ENCODE results near the gene SH3RF3. TPM values are rescaled to one million over a fixed set of nuclear protein-coding genes. Genes with fewer than 3 reads are reported as not detected.

SH3RF3 gene
- total RNA-seq, 1 donor from 2014 or later: 2.1 TPM

DNA sequence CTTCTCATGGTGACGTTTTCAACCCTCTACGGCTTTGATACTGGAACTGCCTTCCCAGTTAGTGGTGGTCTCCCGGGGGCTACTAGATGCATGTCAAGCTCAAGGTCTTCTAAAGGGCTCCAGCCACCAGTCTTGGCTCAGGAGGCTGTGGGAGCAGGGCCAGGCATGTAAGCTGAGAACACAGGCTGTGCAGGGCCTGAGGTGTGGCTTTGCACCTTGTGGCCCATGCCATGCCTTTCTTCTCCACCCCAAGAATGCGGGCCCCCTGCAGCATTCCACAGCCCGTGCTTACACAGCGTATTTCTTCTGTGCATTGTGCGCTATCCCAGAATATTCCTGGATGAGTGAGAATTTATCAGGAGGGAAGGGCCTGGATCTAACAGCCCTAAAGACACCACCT is 339.9 kb downstream of the SH3RF3 start:
- H3K9ac ChIP-seq (ENCODE audit: low read depth in 1 of 3, low read length in 3 of 3): no peak overlapping the region
- H3K4me3 ChIP-seq (ENCODE audit: low read length in 3 of 3): no peak overlapping the region
- H3K36me3 ChIP-seq (ENCODE audit: control insufficient read depth in 3 of 3, insufficient read depth in 3 of 3, low read length in 3 of 3): peaks cover 0 to 2% (median 0%) of the 10 kb centered on the region in 3 donors
- no peaks in the 10 kb centered on the region for H3K27me3 ChIP-seq (ENCODE audit: control insufficient read depth in 3 of 3, insufficient read depth in 3 of 3, low read length in 3 of 3)
- no peak overlapping the region for H3K27ac ChIP-seq (ENCODE audit: low read depth, low read length)
- H3K4me1 ChIP-seq (ENCODE audit: control insufficient read depth in 3 of 3, insufficient read depth in 3 of 3, low read length in 3 of 3): peaks cover 15 to 28% (median 18%) of the 10 kb centered on the region in 3 donors
- no peaks in the 10 kb centered on the region for H3K9me3 ChIP-seq (ENCODE audit: control insufficient read depth in 3 of 3, low read length in 3 of 3)

DNA sequence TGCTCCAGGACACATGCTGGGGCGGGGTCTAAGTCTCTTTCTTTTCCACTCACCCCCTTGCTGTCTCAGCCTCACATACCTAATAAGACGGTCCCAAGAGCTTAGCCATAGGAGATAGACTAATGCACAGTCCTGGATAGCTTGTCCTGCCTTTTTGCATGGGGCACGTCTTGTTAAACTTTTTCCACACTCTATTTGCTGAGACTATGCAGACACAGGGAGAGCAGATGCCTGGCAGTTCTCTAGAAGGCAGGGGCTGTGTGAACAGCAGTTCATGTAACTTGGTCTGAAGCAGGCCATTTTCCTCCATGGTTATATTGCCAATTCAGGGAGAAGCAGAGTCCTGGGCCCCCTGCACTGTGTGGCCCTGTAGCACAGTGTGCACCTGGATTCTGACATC is 342.7 kb downstream of the SH3RF3 start:
- Histone ChIP-seq H3K27ac (ENCODE audit: low read depth, low read length) (no peak overlapping the region), H3K9me3 (ENCODE audit: control insufficient read depth in 3 of 3, low read length in 3 of 3) (no peaks in the 10 kb centered on the region), H3K4me1 (ENCODE audit: control insufficient read depth in 3 of 3, insufficient read depth in 3 of 3, low read length in 3 of 3) (peaks cover 25 to 40% (median 30%) of the 10 kb centered on the region in 3 donors), H3K27me3 (ENCODE audit: control insufficient read depth in 3 of 3, insufficient read depth in 3 of 3, low read length in 3 of 3) (no peaks in the 10 kb centered on the region), H3K9ac (ENCODE audit: low read depth in 1 of 3, low read length in 3 of 3) (no peak overlapping the region), H3K4me3 (ENCODE audit: low read length in 3 of 3) (no peak overlapping the region), H3K36me3 (ENCODE audit: control insufficient read depth in 3 of 3, insufficient read depth in 3 of 3, low read length in 3 of 3) (peaks cover 0 to 2% (median 0%) of the 10 kb centered on the region in 3 donors)

DNA sequence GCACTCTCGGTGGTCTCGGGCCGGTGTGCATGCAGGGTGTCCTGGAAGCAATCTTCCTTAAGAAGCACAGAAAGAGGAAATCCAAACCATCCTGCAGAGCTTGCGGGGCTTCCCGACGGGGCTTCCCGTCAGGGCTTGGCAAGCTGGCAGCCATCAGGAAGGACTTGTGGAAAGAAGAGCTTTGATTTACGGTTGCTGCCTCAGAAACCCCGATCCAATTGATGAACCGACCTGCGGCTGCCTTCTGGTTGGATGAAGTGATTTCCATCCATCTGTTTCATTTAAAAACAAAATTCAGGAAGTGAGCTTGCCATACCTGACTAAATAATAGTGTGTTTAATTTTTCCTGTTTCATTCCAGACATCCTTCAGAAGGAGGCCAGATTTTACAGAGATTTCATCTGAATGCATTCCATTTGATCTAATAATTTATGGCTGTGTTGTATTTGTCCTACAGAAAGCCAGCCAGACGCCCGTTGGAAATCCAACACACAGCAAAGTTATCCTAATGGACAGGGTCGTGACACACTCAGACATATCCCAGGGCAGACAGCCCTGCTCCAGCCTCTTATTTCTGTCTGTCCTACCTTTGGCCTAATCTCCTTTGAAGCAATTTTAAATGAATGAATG is 343.4 kb downstream of the SH3RF3 start:
- Histone ChIP-seq H3K27ac (ENCODE audit: low read depth, low read length) (no peak overlapping the region), H3K4me3 (ENCODE audit: low read length in 3 of 3) (no peak overlapping the region), H3K4me1 (ENCODE audit: control insufficient read depth in 3 of 3, insufficient read depth in 3 of 3, low read length in 3 of 3) (peaks cover 17 to 32% (median 27%) of the 10 kb centered on the region in 3 donors), H3K9ac (ENCODE audit: low read depth in 1 of 3, low read length in 3 of 3) (no peak overlapping the region), H3K27me3 (ENCODE audit: control insufficient read depth in 3 of 3, insufficient read depth in 3 of 3, low read length in 3 of 3) (no peaks in the 10 kb centered on the region), H3K9me3 (ENCODE audit: control insufficient read depth in 3 of 3, low read length in 3 of 3) (no peaks in the 10 kb centered on the region), H3K36me3 (ENCODE audit: control insufficient read depth in 3 of 3, insufficient read depth in 3 of 3, low read length in 3 of 3) (peaks cover 0 to 2% (median 0%) of the 10 kb centered on the region in 3 donors)

DNA sequence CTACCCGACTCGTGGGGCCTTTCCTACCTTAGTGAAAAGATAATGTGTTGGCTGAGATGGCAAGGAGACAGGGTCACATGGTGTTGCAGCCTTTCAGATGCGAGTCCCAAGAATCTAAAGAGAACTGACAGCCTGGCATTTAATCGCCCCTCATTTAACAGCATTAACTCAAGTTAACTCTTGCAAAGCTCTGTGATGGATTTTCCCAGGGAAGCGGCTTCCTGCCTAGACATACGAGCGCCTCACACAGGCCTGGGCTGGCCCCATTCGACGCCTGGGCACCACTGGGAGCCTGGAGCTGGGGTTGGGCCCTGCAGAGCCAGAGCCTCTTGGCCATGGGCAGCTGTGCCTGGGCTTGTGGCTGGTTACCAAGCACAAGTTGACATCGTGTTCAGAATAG is 344.0 kb downstream of the SH3RF3 start:
- no peaks in the 10 kb centered on the region for H3K9me3 ChIP-seq (ENCODE audit: control insufficient read depth in 3 of 3, low read length in 3 of 3)
- H3K27ac ChIP-seq (ENCODE audit: low read depth, low read length): no peak overlapping the region
- peaks cover 12 to 26% (median 23%) of the 10 kb centered on the region in 3 donors for H3K4me1 ChIP-seq (ENCODE audit: control insufficient read depth in 3 of 3, insufficient read depth in 3 of 3, low read length in 3 of 3)
- no peak overlapping the region for H3K4me3 ChIP-seq (ENCODE audit: low read length in 3 of 3)
- H3K9ac ChIP-seq (ENCODE audit: low read depth in 1 of 3, low read length in 3 of 3): no peak overlapping the region
- H3K27me3 ChIP-seq (ENCODE audit: control insufficient read depth in 3 of 3, insufficient read depth in 3 of 3, low read length in 3 of 3): no peaks in the 10 kb centered on the region
- H3K36me3 ChIP-seq (ENCODE audit: control insufficient read depth in 3 of 3, insufficient read depth in 3 of 3, low read length in 3 of 3): peaks cover 0 to 2% (median 0%) of the 10 kb centered on the region in 3 donors

DNA sequence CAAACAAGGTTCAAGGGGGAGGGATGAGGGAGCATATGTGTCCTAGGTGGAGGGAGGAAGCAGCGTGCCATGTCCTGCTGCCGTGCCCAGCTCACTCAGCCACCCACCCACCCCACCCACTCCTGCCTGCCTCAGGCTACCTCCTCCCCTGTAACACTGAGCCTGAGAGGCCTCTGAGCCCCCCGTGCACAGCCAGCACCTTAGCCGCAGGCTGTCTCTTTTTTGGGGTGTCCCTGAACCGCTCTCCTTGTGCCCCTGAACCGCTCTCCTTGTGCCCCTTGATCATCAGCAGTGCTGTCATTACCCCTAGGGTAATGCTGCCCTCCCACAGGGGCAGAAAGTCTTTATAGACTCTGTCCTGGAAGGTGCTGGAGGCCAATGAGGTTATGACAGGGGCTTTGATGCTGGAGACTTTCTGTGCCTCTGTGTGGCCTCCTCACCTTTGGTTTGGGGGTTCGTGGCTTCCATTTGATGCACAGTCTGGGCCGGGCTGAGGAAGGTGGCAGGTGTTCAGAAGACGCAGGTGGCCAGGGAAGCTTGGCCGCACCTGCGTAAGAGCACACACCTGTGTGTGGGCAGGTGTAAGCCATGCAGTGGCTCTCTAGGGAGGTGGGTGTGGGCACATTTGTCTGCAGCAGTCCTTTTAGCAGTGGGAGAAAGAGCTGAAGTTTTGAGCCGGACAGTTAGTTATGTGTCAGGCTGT is 344.8 kb downstream of the SH3RF3 start:
- Histone ChIP-seq H3K9me3 (ENCODE audit: control insufficient read depth in 3 of 3, low read length in 3 of 3) (no peaks in the 10 kb centered on the region), H3K27ac (ENCODE audit: low read depth, low read length) (no peak overlapping the region), H3K27me3 (ENCODE audit: control insufficient read depth in 3 of 3, insufficient read depth in 3 of 3, low read length in 3 of 3) (no peaks in the 10 kb centered on the region), H3K9ac (ENCODE audit: low read depth in 1 of 3, low read length in 3 of 3) (no peak overlapping the region), H3K4me3 (ENCODE audit: low read length in 3 of 3) (no peak overlapping the region), H3K4me1 (ENCODE audit: control insufficient read depth in 3 of 3, insufficient read depth in 3 of 3, low read length in 3 of 3) (peaks cover 10 to 24% (median 17%) of the 10 kb centered on the region in 3 donors), H3K36me3 (ENCODE audit: control insufficient read depth in 3 of 3, insufficient read depth in 3 of 3, low read length in 3 of 3) (peaks cover 0 to 1% (median 0%) of the 10 kb centered on the region in 3 donors)

DNA sequence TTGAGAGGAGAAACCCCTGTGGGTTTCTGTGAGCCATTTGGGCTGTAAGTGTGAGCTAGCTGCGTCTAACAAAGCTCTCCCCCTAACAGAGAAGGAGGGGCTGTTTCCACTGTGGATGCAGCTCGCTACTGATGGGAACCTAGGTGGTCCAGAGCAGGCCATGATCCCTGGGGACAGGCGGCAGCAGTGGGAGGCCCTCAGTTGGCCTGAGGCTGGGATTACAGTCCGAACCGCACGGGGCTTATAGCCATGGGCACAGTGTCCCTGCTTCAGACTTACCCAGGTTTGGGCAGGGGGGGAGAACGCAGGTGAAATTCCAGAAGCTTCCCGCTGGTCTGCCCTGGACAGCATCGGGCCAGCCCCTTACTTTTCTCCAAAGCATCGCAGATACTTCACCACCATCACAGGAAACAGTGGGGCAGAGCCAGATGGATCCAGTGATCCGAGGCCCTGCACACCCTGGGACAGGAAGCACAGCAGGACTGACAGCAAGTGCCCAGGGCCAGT is 345.4 kb downstream of the SH3RF3 start:
- H3K27ac ChIP-seq (ENCODE audit: low read depth, low read length): no peak overlapping the region
- peaks cover 14 to 24% (median 18%) of the 10 kb centered on the region in 3 donors for H3K4me1 ChIP-seq (ENCODE audit: control insufficient read depth in 3 of 3, insufficient read depth in 3 of 3, low read length in 3 of 3)
- no peaks in the 10 kb centered on the region for H3K27me3 ChIP-seq (ENCODE audit: control insufficient read depth in 3 of 3, insufficient read depth in 3 of 3, low read length in 3 of 3)
- H3K4me3 ChIP-seq (ENCODE audit: low read length in 3 of 3): no peak overlapping the region
- H3K9ac ChIP-seq (ENCODE audit: low read depth in 1 of 3, low read length in 3 of 3): no peak overlapping the region
- peaks cover 0 to 2% (median 0%) of the 10 kb centered on the region in 3 donors for H3K9me3 ChIP-seq (ENCODE audit: control insufficient read depth in 3 of 3, low read length in 3 of 3)
- H3K36me3 ChIP-seq (ENCODE audit: control insufficient read depth in 3 of 3, insufficient read depth in 3 of 3, low read length in 3 of 3): no peaks in the 10 kb centered on the region

DNA sequence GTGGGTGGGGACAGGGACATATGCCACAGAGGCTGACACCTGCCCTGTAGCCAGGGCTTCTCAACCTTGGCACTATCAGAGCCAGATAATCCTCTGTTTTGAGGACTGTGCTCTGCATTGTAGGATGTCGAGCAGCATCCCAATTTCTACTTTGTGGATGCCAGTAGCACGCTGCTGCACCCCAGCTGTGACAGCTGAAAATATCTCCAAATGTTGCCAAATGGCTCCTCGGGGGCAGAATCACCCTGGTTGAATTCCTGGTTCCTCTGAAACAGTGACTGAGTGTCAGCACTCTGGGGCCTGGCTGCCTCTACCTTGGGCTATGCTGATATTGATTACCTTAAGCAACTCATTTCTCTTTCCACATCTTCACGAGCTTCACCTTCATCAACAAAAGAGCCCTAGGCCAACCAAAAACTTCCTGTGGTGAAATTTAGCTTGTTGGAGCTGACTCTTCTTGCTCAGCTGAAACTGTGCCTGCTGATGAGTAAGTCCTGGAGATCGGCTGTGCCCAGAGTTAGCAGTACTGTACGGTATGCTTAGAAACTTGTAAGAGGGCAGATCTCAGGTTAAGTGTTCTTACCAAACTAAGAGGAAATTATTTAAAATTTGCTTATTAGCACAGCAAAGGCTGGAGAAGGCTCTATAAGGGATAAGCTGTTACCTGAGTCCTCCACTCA is 346.7 kb downstream of the SH3RF3 start:
- peaks cover 27 to 36% (median 31%) of the 10 kb centered on the region in 3 donors for H3K4me1 ChIP-seq (ENCODE audit: control insufficient read depth in 3 of 3, insufficient read depth in 3 of 3, low read length in 3 of 3)
- no peak overlapping the region for H3K4me3 ChIP-seq (ENCODE audit: low read length in 3 of 3)
- no peak overlapping the region for H3K27ac ChIP-seq (ENCODE audit: low read depth, low read length)
- H3K36me3 ChIP-seq (ENCODE audit: control insufficient read depth in 3 of 3, insufficient read depth in 3 of 3, low read length in 3 of 3): no peaks in the 10 kb centered on the region
- no peaks in the 10 kb centered on the region for H3K27me3 ChIP-seq (ENCODE audit: control insufficient read depth in 3 of 3, insufficient read depth in 3 of 3, low read length in 3 of 3)
- H3K9ac ChIP-seq (ENCODE audit: low read depth in 1 of 3, low read length in 3 of 3): peak overlapping the region in 1 of 3 donors; percentile 14
- peaks cover 0 to 2% (median 0%) of the 10 kb centered on the region in 3 donors for H3K9me3 ChIP-seq (ENCODE audit: control insufficient read depth in 3 of 3, low read length in 3 of 3)

DNA sequence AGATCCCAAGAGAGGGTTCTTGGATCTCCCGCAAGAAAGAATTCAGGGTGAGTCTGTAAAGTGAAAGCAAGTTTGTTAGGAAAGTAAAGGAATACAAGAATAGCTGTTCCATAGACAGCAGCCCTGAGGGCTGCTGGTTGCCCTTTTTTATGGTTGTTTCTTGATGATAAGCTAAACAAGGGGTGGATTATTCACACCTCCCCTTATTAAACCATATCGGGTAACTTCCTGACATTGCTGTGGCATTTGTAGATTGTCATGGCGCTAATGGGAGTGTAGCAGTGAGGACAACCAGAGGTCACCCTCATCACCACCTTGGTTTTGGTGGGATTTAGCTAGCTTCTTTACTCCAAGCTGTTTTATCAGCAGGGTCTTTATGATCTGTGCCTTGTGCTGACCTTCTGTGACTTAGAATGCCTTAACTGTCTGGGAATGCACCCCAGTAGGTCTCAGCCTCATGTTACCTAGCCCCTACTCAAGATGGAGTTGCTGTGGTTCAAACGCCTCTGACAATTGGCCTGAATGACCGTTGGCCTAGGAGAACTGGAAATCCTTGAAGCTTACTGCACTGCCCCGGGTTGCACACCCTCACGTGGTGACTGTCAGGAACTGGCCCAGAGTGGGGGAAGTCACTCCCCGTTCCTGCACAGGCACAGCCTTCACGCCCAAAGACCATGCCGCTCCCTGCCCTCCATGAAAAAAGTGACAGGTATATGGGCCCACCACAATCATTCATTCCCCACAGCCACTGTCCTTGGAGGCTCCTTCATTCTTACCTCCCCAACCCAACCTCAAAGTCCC is 347.8 kb downstream of the SH3RF3 start:
- no peaks in the 10 kb centered on the region for H3K27me3 ChIP-seq (ENCODE audit: control insufficient read depth in 3 of 3, insufficient read depth in 3 of 3, low read length in 3 of 3)

DNA sequence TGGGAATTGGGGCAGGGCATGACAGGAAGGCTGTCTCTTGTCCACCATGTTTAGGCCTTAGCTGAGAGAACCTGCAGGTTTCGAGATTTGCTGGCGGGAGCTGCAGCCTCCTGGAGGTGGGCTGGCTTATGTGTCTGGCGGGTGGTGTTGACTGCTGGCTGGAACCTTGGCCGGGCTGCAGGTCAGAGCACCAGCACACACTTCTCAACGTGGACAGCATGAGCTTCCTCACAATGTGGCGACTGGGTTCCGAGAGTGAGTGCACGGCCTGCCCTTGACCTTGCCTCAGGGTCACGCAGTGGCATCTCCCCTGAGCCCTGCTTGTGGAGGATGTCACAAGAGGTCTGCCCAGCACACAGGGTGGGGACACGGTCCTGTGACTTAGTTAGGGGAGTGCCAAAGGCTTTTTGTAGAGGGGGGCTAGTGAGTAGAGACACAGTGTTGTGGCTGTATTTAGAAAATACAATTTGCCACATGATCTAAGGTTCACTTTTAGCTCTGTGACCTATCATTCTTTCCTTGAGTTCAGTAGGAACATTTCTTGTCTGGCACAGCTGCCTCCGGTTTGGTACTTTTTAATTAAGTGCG is 350.0 kb downstream of the SH3RF3 start:
- H3K4me3 ChIP-seq (ENCODE audit: low read length in 3 of 3): no peak overlapping the region
- no peaks in the 10 kb centered on the region for H3K27me3 ChIP-seq (ENCODE audit: control insufficient read depth in 3 of 3, insufficient read depth in 3 of 3, low read length in 3 of 3)
- peaks cover 0 to 2% (median 0%) of the 10 kb centered on the region in 3 donors for H3K9me3 ChIP-seq (ENCODE audit: control insufficient read depth in 3 of 3, low read length in 3 of 3)
- peak overlapping the region in 1 of 3 donors; percentile 28 for H3K9ac ChIP-seq (ENCODE audit: low read depth in 1 of 3, low read length in 3 of 3)
- H3K36me3 ChIP-seq (ENCODE audit: control insufficient read depth in 3 of 3, insufficient read depth in 3 of 3, low read length in 3 of 3): no peaks in the 10 kb centered on the region
- H3K4me1 ChIP-seq (ENCODE audit: control insufficient read depth in 3 of 3, insufficient read depth in 3 of 3, low read length in 3 of 3): peaks cover 54 to 66% (median 59%) of the 10 kb centered on the region in 3 donors
- H3K27ac ChIP-seq (ENCODE audit: low read depth, low read length): peak overlapping the region; percentile 37

More for the DNA sequence above, 347.8 kb downstream of the SH3RF3 start:
- H3K36me3 ChIP-seq (ENCODE audit: control insufficient read depth in 3 of 3, insufficient read depth in 3 of 3, low read length in 3 of 3): no peaks in the 10 kb centered on the region
- peaks cover 38 to 47% (median 42%) of the 10 kb centered on the region in 3 donors for H3K4me1 ChIP-seq (ENCODE audit: control insufficient read depth in 3 of 3, insufficient read depth in 3 of 3, low read length in 3 of 3)
- no peak overlapping the region for H3K4me3 ChIP-seq (ENCODE audit: low read length in 3 of 3)
- H3K27ac ChIP-seq (ENCODE audit: low read depth, low read length): no peak overlapping the region
- H3K9me3 ChIP-seq (ENCODE audit: control insufficient read depth in 3 of 3, low read length in 3 of 3): peaks cover 0 to 2% (median 0%) of the 10 kb centered on the region in 3 donors
- no peak overlapping the region for H3K9ac ChIP-seq (ENCODE audit: low read depth in 1 of 3, low read length in 3 of 3)

All from skeletal muscle tissue (tissue), 4 donors.